ENCODE results near the gene DOCK10.

The DOCK10 gene

DNA sequence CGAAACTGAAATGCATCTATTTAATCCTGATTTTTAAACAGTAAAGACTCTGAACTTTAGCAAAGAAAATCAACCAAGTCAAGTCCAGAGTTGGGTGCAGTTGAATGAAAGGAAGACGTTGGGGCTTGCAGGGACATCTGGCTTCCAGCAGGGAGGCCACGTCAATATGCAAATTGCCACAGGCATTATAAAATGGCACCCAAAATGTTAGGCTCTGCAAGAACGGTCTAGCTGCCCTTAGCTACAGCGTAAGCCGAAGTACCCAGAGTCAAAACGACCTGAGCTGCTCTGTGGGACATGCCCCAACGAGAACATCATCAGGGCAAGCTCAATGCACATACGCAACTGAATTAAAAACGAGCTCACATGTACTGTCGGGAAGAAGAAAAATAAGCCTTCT, 30.7 kb downstream of the DOCK10 start:
- TF ChIP-seq CTCF (IDR thresholded peaks at IDR 0.05), result no peak
- Histone ChIP-seq H3K27me3 (no peaks in the 10 kb centered on the region), H3K9me3 (no peaks in the 10 kb centered on the region), H3K27ac (no peak overlapping the region), H3K4me3 (ENCODE audit: low read depth in 1 of 2, low read length in 1 of 2) (no peak overlapping the region), H3K36me3 (no peaks in the 10 kb centered on the region), H3K4me1 (ENCODE audit: control insufficient read depth in 1 of 2, insufficient read depth in 1 of 2, low read depth in 1 of 2, low read length in 1 of 2) (no peaks in the 10 kb centered on the region)

DNA sequence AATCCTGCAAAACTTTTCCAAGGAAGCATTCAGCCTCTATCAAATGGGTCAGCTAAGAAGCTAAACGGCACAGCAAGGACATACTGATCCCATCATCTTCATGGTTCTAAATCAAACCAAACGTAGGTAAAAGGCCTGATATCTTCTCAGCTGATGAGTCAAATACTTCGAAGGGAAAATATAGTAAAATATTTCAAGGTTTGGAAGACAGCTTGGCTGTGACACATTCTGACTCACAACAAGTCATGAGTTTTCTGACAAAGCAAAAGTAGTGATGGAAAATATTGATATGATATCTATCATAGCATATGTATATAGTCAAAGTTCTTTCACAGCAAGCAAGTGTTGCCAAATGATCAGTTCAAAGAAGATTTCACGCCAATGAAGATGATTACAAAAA, 31.5 kb downstream of the DOCK10 start:
- no peaks in the 10 kb centered on the region for H3K36me3 ChIP-seq
- no peak for TF ChIP-seq CTCF (IDR thresholded peaks at IDR 0.05)
- no peaks in the 10 kb centered on the region for H3K4me1 ChIP-seq (ENCODE audit: control insufficient read depth in 1 of 2, insufficient read depth in 1 of 2, low read depth in 1 of 2, low read length in 1 of 2)
- no peak overlapping the region for H3K4me3 ChIP-seq (ENCODE audit: low read depth in 1 of 2, low read length in 1 of 2)
- H3K27me3 ChIP-seq, result no peaks in the 10 kb centered on the region
- no peaks in the 10 kb centered on the region for H3K9me3 ChIP-seq
- no peak overlapping the region for H3K27ac ChIP-seq

DNA sequence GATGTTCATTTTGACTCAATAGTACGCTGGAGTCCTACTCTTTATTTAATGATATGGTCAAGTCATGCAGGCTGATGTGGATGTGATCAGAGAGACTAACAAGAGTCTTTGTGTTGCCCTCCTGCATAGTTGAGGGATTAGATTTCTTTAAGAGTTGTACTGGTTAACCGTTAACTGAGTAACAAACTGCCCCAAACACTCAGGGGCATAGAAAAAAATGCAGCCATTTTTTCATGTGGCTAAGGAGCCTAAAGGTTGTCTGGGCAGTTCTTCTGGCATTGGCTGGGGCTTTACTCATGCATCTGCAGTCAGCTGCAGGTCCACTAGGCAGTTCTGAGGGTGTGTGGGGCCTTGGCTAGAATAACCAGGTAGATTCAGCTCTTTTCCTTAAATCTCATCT, 32.5 kb downstream of the DOCK10 start:
- TF ChIP-seq CTCF (IDR thresholded peaks at IDR 0.05), result no peak
- Histone ChIP-seq H3K4me3 (ENCODE audit: low read depth in 1 of 2, low read length in 1 of 2) (no peak overlapping the region), H3K4me1 (ENCODE audit: control insufficient read depth in 1 of 2, insufficient read depth in 1 of 2, low read depth in 1 of 2, low read length in 1 of 2) (no peaks in the 10 kb centered on the region), H3K36me3 (no peaks in the 10 kb centered on the region), H3K27me3 (no peaks in the 10 kb centered on the region), H3K27ac (no peak overlapping the region), H3K9me3 (no peaks in the 10 kb centered on the region)

- Histone ChIP-seq H3K4me1 (ENCODE audit: control insufficient read depth in 1 of 2, insufficient read depth in 1 of 2, low read depth in 1 of 2, low read length in 1 of 2) (no peaks in the 10 kb centered on the region), H3K36me3 (no peaks in the 10 kb centered on the region), H3K4me3 (ENCODE audit: low read depth in 1 of 2, low read length in 1 of 2) (no peak overlapping the region), H3K9me3 (no peaks in the 10 kb centered on the region), H3K27me3 (no peaks in the 10 kb centered on the region), H3K27ac (no peak overlapping the region)
- TF ChIP-seq CTCF (IDR thresholded peaks at IDR 0.05), result no peak
These were observed 33.3 kb downstream of the DOCK10 start for GRCh38 chr2:225008935-225009334.

DNA sequence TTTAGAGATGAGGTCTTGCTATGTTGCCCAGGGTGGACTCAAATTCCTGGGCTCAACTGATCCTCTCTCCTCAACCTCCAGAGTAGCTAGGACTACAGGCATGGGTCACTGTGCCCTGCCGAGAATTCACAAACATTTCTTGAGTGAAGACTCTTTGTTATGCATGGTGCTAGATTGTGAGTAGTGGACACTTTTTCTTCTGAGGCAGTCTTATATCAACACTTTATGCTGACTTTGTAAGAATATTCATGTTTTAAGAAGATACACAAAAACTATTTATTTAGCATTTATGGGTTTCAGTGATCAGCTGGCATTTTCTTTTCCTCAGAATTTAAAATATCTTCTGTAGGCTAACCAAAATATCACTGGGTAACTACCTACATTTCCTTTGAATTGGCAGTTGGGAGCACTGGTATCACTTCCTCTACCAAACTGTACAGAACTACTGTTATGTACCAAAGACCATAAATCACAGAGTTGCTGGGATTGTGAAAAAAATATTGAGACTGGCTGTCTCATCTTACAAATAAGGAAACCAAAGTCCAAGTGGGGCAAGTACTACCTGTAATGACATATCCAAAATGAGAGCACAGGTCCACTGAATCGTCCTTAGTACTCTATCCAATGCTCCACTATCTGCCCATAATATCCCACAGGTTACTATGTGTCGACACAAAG, 34.0 kb downstream of the DOCK10 start:
- H3K9me3 ChIP-seq, result no peaks in the 10 kb centered on the region
- H3K27me3 ChIP-seq, result no peaks in the 10 kb centered on the region
- H3K36me3 ChIP-seq, result no peaks in the 10 kb centered on the region
- H3K4me1 ChIP-seq (ENCODE audit: control insufficient read depth in 1 of 2, insufficient read depth in 1 of 2, low read depth in 1 of 2, low read length in 1 of 2), result no peaks in the 10 kb centered on the region
- H3K27ac ChIP-seq, result no peak overlapping the region
- no peak overlapping the region for H3K4me3 ChIP-seq (ENCODE audit: low read depth in 1 of 2, low read length in 1 of 2)
- no peak for TF ChIP-seq CTCF (IDR thresholded peaks at IDR 0.05)

All from neutrophil (primary cell).